Neural cell (in vitro differentiated cells): ENCODE measurements around the gene RAI1. TPM values are rescaled to one million over a fixed set of nuclear protein-coding genes. Genes with fewer than 3 reads are reported as not detected.
"Not testable (repeated sequence)": the region's sequence is repeated elsewhere in the genome, so short reads cannot be mapped to it uniquely, and the experiment has no call there.

Experiments used
- H2AFZ ChIP-seq: fragments of 200-600, 300-800 bp; sonication (generic), shearing (Covaris generic); 2 replicates; pipeline ENCODE4 v1.6.0; 2014; ENCODE audit warnings: low read depth, mild to moderate bottlenecking, antibody characterized with exemption, low read length, moderate library complexity
- H3F3A ChIP-seq: fragments of 200-600 bp; shearing (Covaris generic); 2 replicates; pipeline ENCODE4 v1.6.1; 2016; ENCODE audit warnings: mild to moderate bottlenecking, moderate library complexity, mixed read lengths, antibody characterized with exemption, low read length; ENCODE audit not compliant: insufficient read depth, poor library complexity, severe bottlenecking
- H3K27ac ChIP-seq: fragments of 200-600, 300-800 bp; sonication (generic), shearing (Covaris generic); 2 replicates; pipeline ENCODE4 v1.5.1; 2014; ENCODE audit warnings: mild to moderate bottlenecking, low read length, moderate library complexity
- H3K27me3 ChIP-seq: fragments of 300-800, 200-600 bp; sonication (generic), shearing (Covaris generic); 2 replicates; pipeline ENCODE4 v1.6.0; 2014; ENCODE audit warnings: mild to moderate bottlenecking, low read depth, low read length, moderate library complexity; ENCODE audit not compliant: insufficient read depth
- H3K36me3 ChIP-seq: fragments of 300-800, 200-600 bp; sonication (generic), shearing (Covaris generic); 2 replicates; pipeline ENCODE4 v1.5.1; 2014; ENCODE audit warnings: mild to moderate bottlenecking, antibody characterized with exemption, low read length, moderate library complexity; ENCODE audit not compliant: insufficient read depth
- H3K4me2 ChIP-seq: fragments of 300-800, 200-600 bp; sonication (generic), shearing (Covaris generic); 2 replicates; pipeline ENCODE4 v1.6.0; 2014; ENCODE audit warnings: mild to moderate bottlenecking, low read length
- H3K4me3 ChIP-seq: fragments of 300-800, 200-600 bp; sonication (generic), shearing (Covaris generic); 2 replicates; pipeline ENCODE4 v1.5.1; 2014; ENCODE audit warnings: mild to moderate bottlenecking, low read length, moderate library complexity
- H3K79me2 ChIP-seq: fragments of 200-600 bp; shearing (Covaris generic); replicated peaks from 2 replicates; pipeline ENCODE4 v1.6.0; 2014; ENCODE audit warnings: mild to moderate bottlenecking, low read length, moderate library complexity; ENCODE audit not compliant: insufficient read depth
- H3K9ac ChIP-seq: fragments of 300-800, 200-600 bp; sonication (generic), shearing (Covaris generic); 2 replicates; pipeline ENCODE4 v1.6.1; 2016; ENCODE audit warnings: mild to moderate bottlenecking, low read length, mixed read lengths
- H3K9me2 ChIP-seq: fragments of 200-600 bp; shearing (Covaris generic); 2 replicates; pipeline ENCODE4 v1.6.1; 2016; ENCODE audit warnings: mild to moderate bottlenecking, low read length, mixed read lengths; ENCODE audit not compliant: insufficient read depth
- H3K9me3 ChIP-seq: fragments of 200-600, 300-800 bp; sonication (generic), shearing (Covaris generic); 2 replicates; pipeline ENCODE4 v1.6.1; 2016; ENCODE audit warnings: mild to moderate bottlenecking, mixed run types, low read length, moderate library complexity, mixed read lengths
- H4K20me1 ChIP-seq: fragments of 200-600 bp; shearing (Covaris generic); 2 replicates; pipeline ENCODE4 v1.6.1; 2016; ENCODE audit warnings: mild to moderate bottlenecking, mixed run types; ENCODE audit not compliant: insufficient read depth
- EP300 ChIP-seq: fragments of 450-650 bp; conservative IDR thresholded peaks from 2 replicates; pipeline ENCODE4 v1.6.1; 2014; ENCODE audit warnings: antibody characterized with exemption, mild to moderate bottlenecking, moderate library complexity; ENCODE audit not compliant: poor library complexity, severe bottlenecking
- EZH2 ChIP-seq: fragments of 200-600, 300-800 bp; shearing (Covaris generic), sonication (generic); IDR thresholded peaks from 2 replicates; pipeline ENCODE4 v1.6.1; 2014; ENCODE audit warnings: antibody characterized with exemption, low read length, borderline replicate concordance, mild to moderate bottlenecking; ENCODE audit not compliant: insufficient read depth, poor library complexity, severe bottlenecking
- MXI1 ChIP-seq: fragments of 450-650 bp; conservative IDR thresholded peaks from 2 replicates; pipeline ENCODE4 v1.6.1; 2014; ENCODE audit warnings: antibody characterized with exemption, mild to moderate bottlenecking; ENCODE audit not compliant: poor library complexity, severe bottlenecking
- POLR2AphosphoS5 ChIP-seq: IDR thresholded peaks from 2 replicates; pipeline ENCODE4 v1.6.1; 2012
- RAD21 ChIP-seq: fragments of 450-650 bp; conservative IDR thresholded peaks from 2 replicates; pipeline ENCODE4 v1.6.1; 2014; ENCODE audit warnings: antibody characterized with exemption, mild to moderate bottlenecking, moderate library complexity
- SMC3 ChIP-seq: fragments of 450-650 bp; conservative IDR thresholded peaks from 2 replicates; pipeline ENCODE4 v1.6.1; 2014; ENCODE audit warnings: antibody characterized with exemption, mild to moderate bottlenecking, moderate library complexity; ENCODE audit not compliant: poor library complexity
- TAF1 ChIP-seq: IDR thresholded peaks from 2 replicates; pipeline ENCODE4 v1.6.1; 2012; ENCODE audit warnings: low read depth
- polyA plus RNA-seq: library from polyadenylated mRNA; depleted of rRNA; stranded (reverse); fragments of >200 nt; gene quantifications from 2 replicates; pipeline ENCODE4 v1.2.3, GENCODE V29; 2014
- TF ChIP-seq, protein P1 (sequence below): fragments of 450-650 bp; IDR thresholded peaks from 2 replicates; pipeline ENCODE4 v1.5.1; 2014; ENCODE audit warnings: antibody characterized with exemption, mild to moderate bottlenecking, moderate library complexity; ENCODE audit not compliant: poor library complexity, severe bottlenecking
- TF ChIP-seq, protein P2 (sequence below): IDR thresholded peaks from 2 replicates; pipeline ENCODE4 v1.6.1; 2012; ENCODE audit warnings: borderline replicate concordance

Gene RAI1
- polyA plus RNA-seq, 1 donor from 2014 or later: 16.9 TPM

DNA sequence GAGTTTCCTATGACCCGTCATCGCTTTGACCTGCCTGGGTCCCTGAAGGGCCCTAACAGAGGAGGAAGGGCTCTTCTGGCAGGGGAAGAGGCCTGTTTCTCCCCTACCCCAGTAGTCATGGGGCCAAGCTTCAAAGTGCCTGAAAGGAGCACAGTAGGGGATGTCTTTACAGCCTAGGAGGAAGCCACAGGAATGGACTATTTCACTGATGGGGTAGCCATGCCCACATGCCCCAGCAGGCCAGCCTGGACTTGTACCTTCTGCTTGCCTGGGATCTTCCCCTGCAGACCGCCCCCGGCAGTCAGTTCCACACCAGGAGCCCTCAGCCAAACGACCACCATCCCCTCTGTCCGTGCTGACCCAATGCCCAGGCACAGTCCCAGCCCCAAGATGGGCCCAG lies 47.9 kb upstream of the RAI1 start:
- Histone ChIP-seq H3K4me3 (no peak overlapping the region), H3K27me3 (no peaks in the 10 kb centered on the region), H3K9ac (no peak overlapping the region), H3K9me3 (no peaks in the 10 kb centered on the region), H4K20me1 (no peaks in the 10 kb centered on the region), H3F3A (no peaks in the 10 kb centered on the region), H3K36me3 (no peaks in the 10 kb centered on the region), H3K4me2 (no peak overlapping the region), H3K79me2 (no peaks in the 10 kb centered on the region), H3K9me2 (no peaks in the 10 kb centered on the region), H2AFZ (no peak overlapping the region), H3K27ac (no peak overlapping the region)
- TF ChIP-seq, protein P1, sequence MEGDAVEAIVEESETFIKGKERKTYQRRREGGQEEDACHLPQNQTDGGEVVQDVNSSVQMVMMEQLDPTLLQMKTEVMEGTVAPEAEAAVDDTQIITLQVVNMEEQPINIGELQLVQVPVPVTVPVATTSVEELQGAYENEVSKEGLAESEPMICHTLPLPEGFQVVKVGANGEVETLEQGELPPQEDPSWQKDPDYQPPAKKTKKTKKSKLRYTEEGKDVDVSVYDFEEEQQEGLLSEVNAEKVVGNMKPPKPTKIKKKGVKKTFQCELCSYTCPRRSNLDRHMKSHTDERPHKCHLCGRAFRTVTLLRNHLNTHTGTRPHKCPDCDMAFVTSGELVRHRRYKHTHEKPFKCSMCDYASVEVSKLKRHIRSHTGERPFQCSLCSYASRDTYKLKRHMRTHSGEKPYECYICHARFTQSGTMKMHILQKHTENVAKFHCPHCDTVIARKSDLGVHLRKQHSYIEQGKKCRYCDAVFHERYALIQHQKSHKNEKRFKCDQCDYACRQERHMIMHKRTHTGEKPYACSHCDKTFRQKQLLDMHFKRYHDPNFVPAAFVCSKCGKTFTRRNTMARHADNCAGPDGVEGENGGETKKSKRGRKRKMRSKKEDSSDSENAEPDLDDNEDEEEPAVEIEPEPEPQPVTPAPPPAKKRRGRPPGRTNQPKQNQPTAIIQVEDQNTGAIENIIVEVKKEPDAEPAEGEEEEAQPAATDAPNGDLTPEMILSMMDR: no peak
- no peak for TF ChIP-seq TAF1
- TF ChIP-seq RAD21: no peak
- TF ChIP-seq, protein P2, sequence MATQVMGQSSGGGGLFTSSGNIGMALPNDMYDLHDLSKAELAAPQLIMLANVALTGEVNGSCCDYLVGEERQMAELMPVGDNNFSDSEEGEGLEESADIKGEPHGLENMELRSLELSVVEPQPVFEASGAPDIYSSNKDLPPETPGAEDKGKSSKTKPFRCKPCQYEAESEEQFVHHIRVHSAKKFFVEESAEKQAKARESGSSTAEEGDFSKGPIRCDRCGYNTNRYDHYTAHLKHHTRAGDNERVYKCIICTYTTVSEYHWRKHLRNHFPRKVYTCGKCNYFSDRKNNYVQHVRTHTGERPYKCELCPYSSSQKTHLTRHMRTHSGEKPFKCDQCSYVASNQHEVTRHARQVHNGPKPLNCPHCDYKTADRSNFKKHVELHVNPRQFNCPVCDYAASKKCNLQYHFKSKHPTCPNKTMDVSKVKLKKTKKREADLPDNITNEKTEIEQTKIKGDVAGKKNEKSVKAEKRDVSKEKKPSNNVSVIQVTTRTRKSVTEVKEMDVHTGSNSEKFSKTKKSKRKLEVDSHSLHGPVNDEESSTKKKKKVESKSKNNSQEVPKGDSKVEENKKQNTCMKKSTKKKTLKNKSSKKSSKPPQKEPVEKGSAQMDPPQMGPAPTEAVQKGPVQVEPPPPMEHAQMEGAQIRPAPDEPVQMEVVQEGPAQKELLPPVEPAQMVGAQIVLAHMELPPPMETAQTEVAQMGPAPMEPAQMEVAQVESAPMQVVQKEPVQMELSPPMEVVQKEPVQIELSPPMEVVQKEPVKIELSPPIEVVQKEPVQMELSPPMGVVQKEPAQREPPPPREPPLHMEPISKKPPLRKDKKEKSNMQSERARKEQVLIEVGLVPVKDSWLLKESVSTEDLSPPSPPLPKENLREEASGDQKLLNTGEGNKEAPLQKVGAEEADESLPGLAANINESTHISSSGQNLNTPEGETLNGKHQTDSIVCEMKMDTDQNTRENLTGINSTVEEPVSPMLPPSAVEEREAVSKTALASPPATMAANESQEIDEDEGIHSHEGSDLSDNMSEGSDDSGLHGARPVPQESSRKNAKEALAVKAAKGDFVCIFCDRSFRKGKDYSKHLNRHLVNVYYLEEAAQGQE: no peak
- TF ChIP-seq POLR2AphosphoS5: no peak
- TF ChIP-seq EZH2: no peak
- no peak for TF ChIP-seq SMC3
- no peak for TF ChIP-seq EP300
- no peak for TF ChIP-seq MXI1

DNA sequence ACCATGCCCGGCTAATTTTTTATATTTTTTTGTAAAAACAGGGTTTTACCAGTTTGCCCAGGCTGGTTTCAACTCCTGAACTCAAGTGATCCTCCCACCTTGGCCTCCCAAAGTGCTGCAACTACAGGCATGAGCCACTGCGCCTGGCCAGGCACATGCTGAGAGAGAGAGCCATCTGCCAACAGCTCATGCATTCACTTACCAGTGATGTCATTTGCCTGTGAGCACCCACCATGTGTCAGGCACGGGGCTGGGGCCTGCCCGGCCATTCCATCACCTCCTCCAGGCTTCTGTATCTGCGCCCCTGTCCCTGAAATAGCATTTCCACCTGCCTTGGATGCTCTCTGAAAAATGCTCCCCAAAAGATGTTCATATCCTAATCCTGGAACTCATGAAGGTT lies 46.1 kb upstream of the RAI1 start:
- no peaks in the 10 kb centered on the region for H3F3A ChIP-seq
- no peaks in the 10 kb centered on the region for H4K20me1 ChIP-seq
- H2AFZ ChIP-seq: no peak overlapping the region
- H3K27ac ChIP-seq: no peak overlapping the region
- TF ChIP-seq EP300: no peak
- TF ChIP-seq EZH2: no peak
- TF ChIP-seq MXI1: no peak
- TF ChIP-seq, protein P2: no peak
- no peak for TF ChIP-seq RAD21
- TF ChIP-seq TAF1: no peak
- no peak for TF ChIP-seq POLR2AphosphoS5
- TF ChIP-seq, protein P1: no peak
- TF ChIP-seq SMC3: no peak
- no peaks in the 10 kb centered on the region for H3K27me3 ChIP-seq
- no peaks in the 10 kb centered on the region for H3K79me2 ChIP-seq
- no peak overlapping the region for H3K4me3 ChIP-seq
- H3K4me2 ChIP-seq: no peak overlapping the region
- no peaks in the 10 kb centered on the region for H3K9me2 ChIP-seq
- no peak overlapping the region for H3K9ac ChIP-seq
- no peaks in the 10 kb centered on the region for H3K9me3 ChIP-seq
- H3K36me3 ChIP-seq: no peaks in the 10 kb centered on the region

DNA sequence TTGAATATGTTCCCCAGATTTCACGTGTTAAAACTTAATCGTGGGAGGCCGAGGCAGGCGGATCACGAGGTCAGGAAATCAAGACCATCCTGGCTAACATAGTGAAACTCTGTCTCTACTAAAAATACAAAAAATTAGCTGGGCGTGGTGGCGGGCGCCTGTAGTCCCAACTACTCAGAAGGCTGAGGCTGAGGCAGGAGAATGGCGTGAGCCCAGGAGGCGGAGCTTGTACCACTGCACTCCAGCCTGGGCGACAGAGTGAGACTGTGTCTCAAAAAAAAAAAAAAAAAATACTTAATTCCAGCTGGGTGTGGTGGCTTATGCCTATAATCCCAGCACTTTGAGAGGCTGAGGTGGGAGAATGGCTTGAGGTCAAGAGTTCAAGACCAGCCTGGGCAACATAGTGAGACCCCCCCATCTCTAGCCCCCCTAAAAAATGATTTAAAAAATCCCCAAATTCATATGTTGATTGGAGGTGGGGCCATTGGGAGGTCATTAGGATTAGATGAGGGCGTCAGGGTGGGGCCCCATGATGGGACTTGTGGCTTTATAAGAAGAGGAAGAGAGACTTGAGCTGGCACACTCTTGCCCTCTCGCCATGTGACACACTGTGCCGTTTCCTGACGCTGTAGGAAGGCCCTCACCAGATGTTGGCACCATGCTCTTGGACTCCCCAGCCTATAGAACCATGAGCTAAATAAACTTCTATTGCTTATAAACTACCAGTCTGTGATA lies 45.6 kb upstream of the RAI1 start:
- H3K4me3 ChIP-seq, H3K9me2 ChIP-seq, H3K4me2 ChIP-seq, H3K79me2 ChIP-seq, H2AFZ ChIP-seq, H3K9ac ChIP-seq, H3K36me3 ChIP-seq, H3K27ac ChIP-seq, H3K9me3 ChIP-seq, H4K20me1 ChIP-seq, H3F3A ChIP-seq, H3K27me3 ChIP-seq: not testable (repeated sequence)
